AG10803 (cell line): ENCODE results near the gene HNRNPAB.
"Not testable (repeated sequence)": the region's sequence is repeated elsewhere in the genome, so short reads cannot be mapped to it uniquely, and the experiment has no call there.

Source experiments
- DNase-seq: peaks from one replicate; pipeline ENCODE4 v3.0.0; 2010; ENCODE audit warnings: low read depth
- H3K4me3 ChIP-seq: 2 replicates; pipeline ENCODE4 v1.5.1; 2011; ENCODE audit warnings: mild to moderate bottlenecking, low read length, control low read depth
- TF ChIP-seq, protein P1 (sequence below): conservative IDR thresholded peaks from 2 replicates; pipeline ENCODE4 v1.5.1; 2011; ENCODE audit warnings: mild to moderate bottlenecking, low read length, control low read depth, inconsistent platforms

Gene HNRNPAB

DNA sequence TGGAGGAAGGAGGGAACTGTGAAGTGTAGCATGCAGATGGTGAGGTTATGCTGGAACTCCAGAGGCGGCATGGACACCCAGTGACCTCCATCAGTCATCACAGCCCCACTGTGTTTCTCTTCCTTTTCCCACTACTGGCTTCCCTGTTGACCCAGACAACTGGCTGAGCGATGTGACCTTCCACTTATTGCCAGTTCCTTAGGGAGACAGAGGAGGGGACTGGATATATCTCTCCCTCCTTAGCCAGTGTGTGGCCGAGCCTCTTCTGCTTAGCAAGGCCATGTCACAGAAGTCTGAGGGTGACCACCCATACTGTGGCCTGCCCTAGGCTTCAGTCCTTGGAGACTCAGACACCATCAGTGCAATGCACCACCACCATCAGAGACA, 31.2 kb downstream of the HNRNPAB start:
- TF ChIP-seq, protein P1, sequence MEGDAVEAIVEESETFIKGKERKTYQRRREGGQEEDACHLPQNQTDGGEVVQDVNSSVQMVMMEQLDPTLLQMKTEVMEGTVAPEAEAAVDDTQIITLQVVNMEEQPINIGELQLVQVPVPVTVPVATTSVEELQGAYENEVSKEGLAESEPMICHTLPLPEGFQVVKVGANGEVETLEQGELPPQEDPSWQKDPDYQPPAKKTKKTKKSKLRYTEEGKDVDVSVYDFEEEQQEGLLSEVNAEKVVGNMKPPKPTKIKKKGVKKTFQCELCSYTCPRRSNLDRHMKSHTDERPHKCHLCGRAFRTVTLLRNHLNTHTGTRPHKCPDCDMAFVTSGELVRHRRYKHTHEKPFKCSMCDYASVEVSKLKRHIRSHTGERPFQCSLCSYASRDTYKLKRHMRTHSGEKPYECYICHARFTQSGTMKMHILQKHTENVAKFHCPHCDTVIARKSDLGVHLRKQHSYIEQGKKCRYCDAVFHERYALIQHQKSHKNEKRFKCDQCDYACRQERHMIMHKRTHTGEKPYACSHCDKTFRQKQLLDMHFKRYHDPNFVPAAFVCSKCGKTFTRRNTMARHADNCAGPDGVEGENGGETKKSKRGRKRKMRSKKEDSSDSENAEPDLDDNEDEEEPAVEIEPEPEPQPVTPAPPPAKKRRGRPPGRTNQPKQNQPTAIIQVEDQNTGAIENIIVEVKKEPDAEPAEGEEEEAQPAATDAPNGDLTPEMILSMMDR: no peak
- DNase-seq: no peak
- H3K4me3 ChIP-seq: no peak overlapping the region

DNA sequence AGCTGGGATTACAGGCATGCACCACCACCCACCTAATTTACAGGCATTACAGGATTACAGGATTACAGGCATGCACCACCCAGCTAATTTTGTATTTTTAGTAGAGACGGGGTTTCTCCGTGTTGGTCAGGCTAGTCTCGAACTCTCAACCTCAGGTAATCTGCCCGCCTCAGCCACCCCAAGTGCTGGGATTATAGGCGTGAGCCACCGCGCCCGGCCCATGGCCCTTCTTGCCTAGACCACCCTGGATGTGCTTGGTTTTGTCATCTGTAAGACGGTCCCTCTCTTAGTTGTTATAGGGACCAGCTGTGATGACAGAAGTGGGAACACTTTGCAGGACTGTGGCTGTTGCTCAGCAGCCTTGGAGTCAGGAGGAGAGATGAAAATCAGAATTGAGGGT, 31.8 kb downstream of the HNRNPAB start:
- TF ChIP-seq, protein P1: no peak
- DNase-seq: no peak
- no peak overlapping the region for H3K4me3 ChIP-seq

DNA sequence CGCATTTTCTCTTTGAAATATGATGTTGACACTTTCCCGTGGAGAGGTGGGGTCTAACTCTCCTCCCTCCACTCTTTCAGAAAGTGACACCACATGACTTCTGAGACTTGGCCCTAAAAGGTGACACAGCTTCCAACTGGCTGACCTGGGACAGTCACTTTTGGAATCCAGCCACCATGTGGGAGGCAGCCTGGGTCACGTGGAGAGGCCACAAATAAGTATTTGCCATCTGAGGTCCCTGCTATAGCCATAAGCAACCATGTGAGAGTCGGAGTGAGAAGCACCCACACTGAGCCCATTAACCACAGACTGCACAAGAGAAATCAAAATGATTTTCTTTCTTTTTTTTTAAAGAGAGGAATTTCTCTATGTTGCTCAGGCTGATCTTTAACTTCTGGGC, 32.3 kb downstream of the HNRNPAB start:
- H3K4me3 ChIP-seq: no peak overlapping the region
- TF ChIP-seq, protein P1: no peak
- peak; percentile 26 for DNase-seq

DNA sequence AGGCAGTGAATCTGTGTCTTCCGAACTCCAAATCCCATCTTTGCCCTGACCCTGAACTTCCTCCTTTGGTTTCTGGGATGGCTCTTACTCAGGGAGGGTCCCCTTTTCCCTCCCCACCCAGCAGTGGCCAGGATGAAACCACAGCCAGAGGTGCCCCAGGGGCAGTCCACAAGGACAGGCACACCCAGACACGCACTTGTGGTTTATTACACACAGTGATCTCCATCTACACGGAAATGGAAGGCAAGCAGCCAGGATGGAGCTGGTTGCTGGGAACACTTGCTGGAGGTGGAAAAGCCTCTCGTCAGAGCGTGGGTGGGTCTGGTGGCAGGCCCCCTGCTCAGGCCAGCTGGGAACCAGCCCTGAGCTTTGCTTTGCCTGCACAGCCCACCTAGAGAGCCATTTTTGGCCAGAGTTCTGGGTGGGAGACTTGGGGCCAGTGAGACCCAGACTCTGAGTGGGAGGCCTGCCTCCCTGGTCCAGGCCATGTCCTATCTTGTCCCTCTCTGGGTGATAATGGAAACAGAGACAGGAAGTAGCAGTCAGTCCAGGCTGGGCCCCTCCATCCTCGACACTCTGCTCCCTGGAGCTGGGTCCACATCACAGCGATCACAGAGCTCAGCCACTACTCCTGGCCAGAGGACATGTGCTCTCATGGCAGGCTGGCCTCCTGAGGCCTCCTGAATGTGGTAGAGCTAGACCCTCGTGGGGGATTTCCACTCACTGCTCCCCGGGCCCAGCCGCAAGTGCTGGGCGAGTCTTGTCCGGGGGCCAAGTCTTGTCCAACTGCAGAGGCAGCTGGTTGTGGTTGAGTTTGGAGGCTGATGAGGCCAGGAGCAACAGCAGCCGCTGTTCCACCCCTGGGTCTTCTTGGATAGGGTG, 33.3 kb downstream of the HNRNPAB start:
- peak; percentile 66 for DNase-seq
- TF ChIP-seq, protein P1: no peak
- H3K4me3 ChIP-seq: no peak overlapping the region

DNA sequence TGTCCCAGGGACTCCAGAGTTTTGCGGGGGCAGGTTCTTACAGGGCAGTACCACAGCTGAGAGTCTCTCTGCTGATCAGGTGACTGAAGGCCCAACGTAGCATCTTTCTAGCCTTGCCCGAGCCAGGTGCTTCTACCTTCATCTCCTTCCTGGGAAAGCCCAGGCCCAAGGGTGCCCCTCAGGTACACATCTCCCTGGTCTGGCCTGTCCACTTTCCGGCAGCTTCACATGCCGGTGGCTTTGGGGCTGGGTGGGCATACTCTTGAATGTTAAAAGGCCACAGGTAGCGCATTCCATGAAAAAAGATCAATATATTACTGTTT, 33.9 kb downstream of the HNRNPAB start:
- H3K4me3 ChIP-seq: no peak overlapping the region
- TF ChIP-seq, protein P1: no peak
- no peak for DNase-seq

DNA sequence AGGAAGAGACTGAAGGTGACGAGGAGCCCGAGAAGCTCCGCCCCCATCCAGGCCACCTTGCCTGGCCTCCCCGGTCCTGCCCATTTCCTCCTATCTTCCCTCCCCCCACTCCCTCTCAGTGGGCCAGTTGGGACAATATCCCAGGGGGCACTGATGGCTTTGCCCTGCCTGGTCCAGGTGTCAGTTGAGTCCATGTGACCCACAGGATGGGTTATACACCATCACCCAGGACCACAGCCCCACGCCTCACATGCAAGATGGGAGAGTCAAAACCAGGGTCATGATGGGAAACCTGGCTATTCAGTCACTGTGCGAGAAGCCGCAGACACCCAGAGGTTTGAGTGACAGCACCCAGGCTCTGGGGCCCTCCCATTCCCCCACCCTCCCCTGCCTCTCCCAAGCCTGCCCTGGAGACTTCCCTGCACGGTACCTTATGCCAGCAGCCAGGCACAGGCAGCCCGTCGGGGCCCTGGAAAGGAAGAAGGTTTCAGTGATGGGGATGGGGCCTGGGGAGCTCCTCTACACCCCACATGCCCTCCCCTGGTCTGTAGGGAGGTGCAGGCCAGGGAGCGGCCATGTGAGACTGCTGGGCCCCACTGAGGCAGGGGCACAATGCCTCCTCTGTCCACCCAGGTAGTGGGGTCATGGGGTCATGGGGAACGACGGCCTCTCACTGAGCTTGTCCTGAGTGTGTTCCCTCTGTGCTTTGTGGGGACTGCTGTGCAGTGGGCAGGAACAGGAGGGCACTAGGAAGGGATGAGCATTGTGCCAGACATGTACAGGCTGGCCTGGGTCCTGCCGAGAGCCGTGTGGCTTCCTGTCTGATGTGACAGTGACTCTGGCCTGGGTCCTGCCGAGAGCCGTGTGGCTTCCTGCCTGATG, 34.6 kb downstream of the HNRNPAB start:
- TF ChIP-seq, protein P1: no peak
- no peak for DNase-seq
- no peak overlapping the region for H3K4me3 ChIP-seq

DNA sequence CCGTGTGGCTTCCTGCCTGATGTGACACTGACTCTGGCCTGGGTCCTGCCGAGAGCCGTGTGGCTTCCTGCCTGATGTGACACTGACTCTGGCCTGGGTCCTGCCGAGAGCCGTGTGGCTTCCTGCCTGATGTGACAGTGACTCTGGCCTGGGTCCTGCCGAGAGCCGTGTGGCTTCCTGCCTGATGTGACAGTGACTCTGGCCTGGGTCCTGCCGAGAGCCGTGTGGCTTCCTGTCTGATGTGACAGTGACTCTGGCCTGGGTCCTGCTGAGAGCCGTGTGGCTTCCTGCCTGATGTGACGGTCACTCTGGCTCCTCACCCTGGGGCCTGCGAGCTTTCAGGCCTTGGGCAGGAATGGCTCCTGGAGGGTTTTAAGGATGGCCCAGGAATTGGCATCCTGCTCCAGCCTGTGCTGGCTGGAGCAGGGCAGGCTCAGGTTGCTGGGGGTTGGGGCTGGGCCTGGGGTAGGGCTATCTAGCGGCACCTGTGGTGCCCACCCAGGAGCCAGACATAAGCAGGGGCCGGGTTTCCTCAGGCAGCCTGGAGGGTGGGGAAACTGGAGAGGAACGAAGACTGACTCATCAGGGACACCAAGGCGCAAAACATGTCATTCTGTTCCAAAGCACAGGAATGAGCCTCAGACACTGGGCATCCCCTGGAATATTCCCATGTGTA, 35.4 kb downstream of the HNRNPAB start:
- H3K4me3 ChIP-seq: not testable (repeated sequence)
- DNase-seq: peak; percentile 40
